ENCODE results near the gene SLC13A5. TPM values are rescaled to one million over a fixed set of nuclear protein-coding genes. Genes with fewer than 3 reads are reported as not detected.

The SLC13A5 gene
- total RNA-seq, 4 donors from 2014 or later, result not detected

DNA sequence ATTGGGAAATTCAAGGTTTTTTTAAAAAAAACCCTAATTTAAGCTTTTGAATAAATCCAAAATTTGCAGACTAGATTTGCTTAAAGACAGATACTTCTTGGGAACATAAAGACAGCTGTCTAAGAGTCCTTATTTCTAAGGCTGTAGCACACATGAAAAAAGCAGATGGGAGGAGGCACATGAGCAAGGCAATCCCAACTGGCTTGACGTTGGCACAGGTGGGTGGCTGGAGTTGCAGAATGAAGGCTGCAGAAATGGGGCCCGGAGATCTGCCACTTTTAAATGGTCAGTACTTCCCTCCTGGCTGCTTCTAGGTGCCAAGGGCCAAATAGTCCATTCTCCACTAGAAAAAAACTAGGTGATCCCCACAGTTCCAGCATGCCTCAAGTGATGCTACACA is 77.1 kb downstream of the SLC13A5 start:
- intact Hi-C loops (cut with DNase I; ENCODE audit: low total_unique reads) (loop anchor here (5.0 kb wide), 1 partner anchor 1554 kb away; no protein-coding TSS in a partner anchor), in situ Hi-C loops (cut with MboI; ENCODE audit: low pct_ligation_motif_present in 1 of 4, low pct_unique_long_range_greater_than_20kb in 1 of 4, low sequenced_read_pairs in 3 of 4) (loop anchor here (25.0 kb wide), 2 partner anchors 174 to 376 kb away; partner anchors contain the start of genes BCL6B (in 1 of the 4) and RNASEK (in 1 of the 4))
- WGBS, 2 donors (ENCODE audit: low coverage in 1 of 2), result 73 to 100% methylated on average over 1 to 2 of the region's 2 CpGs
- Histone ChIP-seq H3K27me3 (no peaks in the 10 kb centered on the region), H3K27ac (no peak overlapping the region), H3K9me3 (no peaks in the 10 kb centered on the region), H3K4me3 (no peak overlapping the region), H3K36me3 (peaks cover 0 to 24% (median 6%) of the 10 kb centered on the region in 4 donors), H3K4me1 (peaks cover 14 to 19% (median 16%) of the 10 kb centered on the region in 4 donors)
- no peak for TF ChIP-seq POLR2AphosphoS5 (IDR thresholded peaks at IDR 0.05)
- no peak for TF ChIP-seq EP300 (IDR thresholded peaks at IDR 0.05; ENCODE audit: low read depth)
- no peak for TF ChIP-seq CTCF (IDR thresholded peaks at IDR 0.05)
- TF ChIP-seq POLR2A (IDR thresholded peaks at IDR 0.05), result no peak
- DNase-seq, result no peak

Small RNA genes lying within 50 kb of the gene (small RNA-seq; reads per million reads assigned to genes)
- gene AC004706.2 (0 reads per million in 4 donors), gene MIR4520-1 (0 to 0.28 (median 0.07) reads per million in 4 donors)

Other genes starting within 250 kb of the SLC13A5 start
- 10 to 100 TPM; 12.7 to 51.6 (median 29.7) TPM for gene PITPNM3, start 156.8 kb downstream of the SLC13A5 start, total RNA-seq
- 10 to 100 TPM in 3 of 4 donors, 1 to 10 TPM in 1; 9.8 to 41.1 (median 16.9) TPM for gene KIAA0753, start 72.7 kb downstream of the SLC13A5 start, total RNA-seq
- 100 to 1,000 TPM in 3 of 4 donors, 10 to 100 TPM in 1; 60.2 to 439 (median 238) TPM for gene TXNDC17, start 72.3 kb downstream of the SLC13A5 start, total RNA-seq
- 10 to 100 TPM in 1 of 4 donors, 1 to 10 TPM in 3; 1.2 to 36.3 (median 5.9) TPM for gene MED31, start 61.8 kb downstream of the SLC13A5 start, total RNA-seq
- 1 to 10 TPM in 2 of 4 donors, not detected in 2; 1.4 to 1.7 TPM for gene C17orf100, start 61.6 kb downstream of the SLC13A5 start, total RNA-seq
- gene XAF1, start 42.7 kb upstream of the SLC13A5 start, total RNA-seq, result 10 to 100 TPM in 3 of 4 donors, 1 to 10 TPM in 1; 6.7 to 15.5 (median 14.1) TPM
- gene FBXO39, start 62.8 kb upstream of the SLC13A5 start, total RNA-seq, result not detected
- not detected for gene TEKT1, start 118.4 kb upstream of the SLC13A5 start, total RNA-seq

Measured in transverse colon (tissue), 4 donors.